SK-N-SH (cell line): Measurements from ENCODE around the gene CSTPP1.

Source experiments
- JUND ChIP-seq: IDR thresholded peaks from 2 replicates; pipeline ENCODE4 v1.4.0; 2012
- ZBTB33 ChIP-seq: IDR thresholded peaks from 2 replicates; pipeline ENCODE4 v1.4.0; 2012; ENCODE audit warnings: low read depth, borderline replicate concordance

- TF ChIP-seq JUND = no peak
- TF ChIP-seq ZBTB33 = no peak
These were observed 62.7 kb downstream of the CSTPP1 start for GRCh38 chr11:46999217-46999616.
